Astrocyte (in vitro differentiated cells and primary cell): ENCODE results near the gene CHD9NB.

ENCODE experiments used
- EZH2 ChIP-seq: IDR thresholded peaks from 2 replicates; pipeline ENCODE4 v1.6.1; 2012; ENCODE audit warnings: mild to moderate bottlenecking, low read length, inconsistent platforms; ENCODE audit not compliant: insufficient read depth
- TF ChIP-seq, protein P1 (sequence below): IDR thresholded peaks from 2 replicates; pipeline ENCODE4 v1.5.1; 2011; ENCODE audit warnings: low read depth, mild to moderate bottlenecking, inconsistent platforms, low read length, moderate library complexity; ENCODE audit not compliant: insufficient read depth

DNA sequence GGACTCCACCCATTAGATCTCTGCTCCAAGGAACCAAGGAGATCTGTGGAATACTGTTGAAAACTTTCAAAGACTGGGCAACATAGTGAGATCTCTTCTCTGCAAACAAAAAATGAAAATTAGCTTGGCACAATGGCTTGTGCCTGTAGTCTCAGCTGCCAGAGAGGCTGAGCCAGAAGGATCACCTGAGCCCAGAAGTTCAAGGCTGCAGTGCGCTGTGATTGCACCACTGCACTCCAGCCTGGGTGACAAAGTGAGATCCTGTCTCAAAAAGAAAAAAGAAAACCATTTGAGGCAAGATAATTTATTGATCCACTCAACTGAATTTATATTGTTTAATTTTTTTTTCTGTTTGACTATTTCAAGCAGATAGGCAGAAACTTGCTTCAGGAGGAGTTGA lies 54.8 kb downstream of the CHD9NB start:
- TF ChIP-seq, protein P1, sequence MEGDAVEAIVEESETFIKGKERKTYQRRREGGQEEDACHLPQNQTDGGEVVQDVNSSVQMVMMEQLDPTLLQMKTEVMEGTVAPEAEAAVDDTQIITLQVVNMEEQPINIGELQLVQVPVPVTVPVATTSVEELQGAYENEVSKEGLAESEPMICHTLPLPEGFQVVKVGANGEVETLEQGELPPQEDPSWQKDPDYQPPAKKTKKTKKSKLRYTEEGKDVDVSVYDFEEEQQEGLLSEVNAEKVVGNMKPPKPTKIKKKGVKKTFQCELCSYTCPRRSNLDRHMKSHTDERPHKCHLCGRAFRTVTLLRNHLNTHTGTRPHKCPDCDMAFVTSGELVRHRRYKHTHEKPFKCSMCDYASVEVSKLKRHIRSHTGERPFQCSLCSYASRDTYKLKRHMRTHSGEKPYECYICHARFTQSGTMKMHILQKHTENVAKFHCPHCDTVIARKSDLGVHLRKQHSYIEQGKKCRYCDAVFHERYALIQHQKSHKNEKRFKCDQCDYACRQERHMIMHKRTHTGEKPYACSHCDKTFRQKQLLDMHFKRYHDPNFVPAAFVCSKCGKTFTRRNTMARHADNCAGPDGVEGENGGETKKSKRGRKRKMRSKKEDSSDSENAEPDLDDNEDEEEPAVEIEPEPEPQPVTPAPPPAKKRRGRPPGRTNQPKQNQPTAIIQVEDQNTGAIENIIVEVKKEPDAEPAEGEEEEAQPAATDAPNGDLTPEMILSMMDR = no peak
- no peak for TF ChIP-seq EZH2
